ENCODE data around the gene KCTD16.

Gene KCTD16

GRCh38 chr5:144418719-144419118 lies 248.0 kb downstream of the KCTD16 start:
- no peak for DNase-seq (ENCODE audit: low read depth in 2 of 2)
- no peak for TF ChIP-seq CTCF (IDR thresholded peaks at IDR 0.05; ENCODE audit: low read depth, low read length)
- no peak overlapping the region for H3K4me3 ChIP-seq (replicated peaks in 1 of 2; ENCODE audit: low read depth in 2 of 2, low read length in 2 of 2)

GRCh38 chr5:144421411-144421810 lies 250.7 kb downstream of the KCTD16 start:
- DNase-seq (ENCODE audit: low read depth in 2 of 2), result peak in 1 of 2 donors; percentile 18
- no peak overlapping the region for H3K4me3 ChIP-seq (replicated peaks in 1 of 2; ENCODE audit: low read depth in 2 of 2, low read length in 2 of 2)
- no peak for TF ChIP-seq CTCF (IDR thresholded peaks at IDR 0.05; ENCODE audit: low read depth, low read length)

- DNase-seq (ENCODE audit: low read depth in 2 of 2), result peak in 1 of 2 donors; percentile 3
- no peak for TF ChIP-seq CTCF (IDR thresholded peaks at IDR 0.05; ENCODE audit: low read depth, low read length)
- H3K4me3 ChIP-seq (replicated peaks in 1 of 2; ENCODE audit: low read depth in 2 of 2, low read length in 2 of 2), result no peak overlapping the region
These were observed 251.5 kb downstream of the KCTD16 start for GRCh38 chr5:144422018-144422727.

GRCh38 chr5:144427866-144428265 lies 257.2 kb downstream of the KCTD16 start:
- no peak overlapping the region for H3K4me3 ChIP-seq (replicated peaks in 1 of 2; ENCODE audit: low read depth in 2 of 2, low read length in 2 of 2)
- DNase-seq (ENCODE audit: low read depth in 2 of 2), result peak in 1 of 2 donors; percentile 5
- no peak for TF ChIP-seq CTCF (IDR thresholded peaks at IDR 0.05; ENCODE audit: low read depth, low read length)

- no peak for TF ChIP-seq CTCF (IDR thresholded peaks at IDR 0.05; ENCODE audit: low read depth, low read length)
- no peak for DNase-seq (ENCODE audit: low read depth in 2 of 2)
- no peak overlapping the region for H3K4me3 ChIP-seq (replicated peaks in 1 of 2; ENCODE audit: low read depth in 2 of 2, low read length in 2 of 2)
These were observed 257.7 kb downstream of the KCTD16 start for GRCh38 chr5:144428326-144428725.

- no peak for TF ChIP-seq CTCF (IDR thresholded peaks at IDR 0.05; ENCODE audit: low read depth, low read length)
- DNase-seq (ENCODE audit: low read depth in 2 of 2), result no peak
- H3K4me3 ChIP-seq (replicated peaks in 1 of 2; ENCODE audit: low read depth in 2 of 2, low read length in 2 of 2), result no peak overlapping the region
These were observed 258.7 kb downstream of the KCTD16 start for GRCh38 chr5:144429405-144429804.

- DNase-seq (ENCODE audit: low read depth in 2 of 2), result no peak
- H3K4me3 ChIP-seq (replicated peaks in 1 of 2; ENCODE audit: low read depth in 2 of 2, low read length in 2 of 2), result no peak overlapping the region
- no peak for TF ChIP-seq CTCF (IDR thresholded peaks at IDR 0.05; ENCODE audit: low read depth, low read length)
These were observed 259.2 kb downstream of the KCTD16 start for GRCh38 chr5:144429905-144430304.
